Loucy (cell line): Measurements from ENCODE around the gene ZNF609.

Experiments
- CTCF ChIP-seq: fragments of 200-600 bp; sonication (generic); conservative IDR thresholded peaks from 2 replicates; pipeline ENCODE4 v1.5.1; 2014; ENCODE audit warnings: mild to moderate bottlenecking, antibody characterized with exemption, low read length
- EZH2phosphoT487 ChIP-seq: fragments of 200-600 bp; IDR thresholded peaks from 2 replicates; pipeline ENCODE4 v1.6.1; 2018; ENCODE audit warnings: antibody characterized with exemption, mild to moderate bottlenecking, moderate library complexity, borderline replicate concordance

GRCh38 chr15:64493641-64494040 is 33.3 kb downstream of the ZNF609 start:
- TF ChIP-seq CTCF (no peak), EZH2phosphoT487 (no peak)
